ENCODE measurements around the gene UBAC2. TPM values are rescaled to one million over a fixed set of nuclear protein-coding genes. Genes with fewer than 3 reads are reported as not detected.

UBAC2 gene
- total RNA-seq, 2 experiments from 2014 or later, result 43.4 to 44.9 TPM

DNA sequence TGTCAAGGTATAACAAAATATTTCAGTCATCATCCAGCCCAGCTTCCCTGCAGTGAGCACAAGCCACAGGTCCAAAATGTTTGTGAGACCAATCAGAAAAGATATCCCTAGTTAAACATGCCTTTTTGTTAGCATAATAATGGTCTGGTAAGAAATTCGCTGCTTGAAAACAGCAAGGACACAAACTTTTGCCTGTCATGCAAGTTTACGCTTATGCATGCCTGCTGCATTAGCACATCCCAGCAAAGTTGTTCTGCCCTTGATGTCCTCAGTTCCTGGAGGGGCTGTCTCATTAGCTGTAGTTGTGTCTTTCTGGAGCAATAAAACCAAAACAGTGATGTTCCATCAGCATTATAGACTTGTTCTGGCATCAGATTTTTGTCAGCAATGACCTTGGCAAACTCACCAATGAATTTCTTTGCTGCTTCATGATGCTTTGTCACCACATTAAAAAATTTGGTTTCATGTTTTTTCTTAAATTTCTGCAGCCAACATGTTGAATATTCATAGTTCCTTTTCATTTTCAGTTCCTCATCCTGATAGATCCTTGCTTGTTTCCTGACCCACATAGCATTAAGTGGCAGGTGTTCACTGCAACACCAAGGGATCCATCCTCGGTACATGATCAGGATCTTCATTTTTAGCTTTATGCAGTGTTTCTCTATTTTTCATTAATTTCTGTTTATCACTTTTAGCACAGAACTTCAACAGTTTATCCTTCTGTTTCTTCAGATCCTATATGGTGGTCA lies 178.5 kb downstream of the UBAC2 start:
- peaks cover 84% of the 10 kb centered on the region for H3K4me1 Mint-ChIP-seq (ENCODE audit: low read depth)
- no peak overlapping the region for H3K27ac Mint-ChIP-seq
- H3K27me3 Mint-ChIP-seq (ENCODE audit: low read depth), result no peaks in the 10 kb centered on the region
- H3K4me3 Mint-ChIP-seq, result no peak overlapping the region
- H3K36me3 Mint-ChIP-seq (ENCODE audit: low read depth), result peaks cover 31% of the 10 kb centered on the region
- CTCF ChIA-PET, result interaction anchor here (0.6 to 16.7 kb wide), 3 partner anchors 30 to 94 kb away, joined by 3 to 288 read pairs (median 5); no protein-coding TSS in a partner anchor
- intact Hi-C loops (cut with micrococcal nuclease), result no loop called here
- H3K9me3 Mint-ChIP-seq, result no peaks in the 10 kb centered on the region
- no peak for DNase-seq

DNA sequence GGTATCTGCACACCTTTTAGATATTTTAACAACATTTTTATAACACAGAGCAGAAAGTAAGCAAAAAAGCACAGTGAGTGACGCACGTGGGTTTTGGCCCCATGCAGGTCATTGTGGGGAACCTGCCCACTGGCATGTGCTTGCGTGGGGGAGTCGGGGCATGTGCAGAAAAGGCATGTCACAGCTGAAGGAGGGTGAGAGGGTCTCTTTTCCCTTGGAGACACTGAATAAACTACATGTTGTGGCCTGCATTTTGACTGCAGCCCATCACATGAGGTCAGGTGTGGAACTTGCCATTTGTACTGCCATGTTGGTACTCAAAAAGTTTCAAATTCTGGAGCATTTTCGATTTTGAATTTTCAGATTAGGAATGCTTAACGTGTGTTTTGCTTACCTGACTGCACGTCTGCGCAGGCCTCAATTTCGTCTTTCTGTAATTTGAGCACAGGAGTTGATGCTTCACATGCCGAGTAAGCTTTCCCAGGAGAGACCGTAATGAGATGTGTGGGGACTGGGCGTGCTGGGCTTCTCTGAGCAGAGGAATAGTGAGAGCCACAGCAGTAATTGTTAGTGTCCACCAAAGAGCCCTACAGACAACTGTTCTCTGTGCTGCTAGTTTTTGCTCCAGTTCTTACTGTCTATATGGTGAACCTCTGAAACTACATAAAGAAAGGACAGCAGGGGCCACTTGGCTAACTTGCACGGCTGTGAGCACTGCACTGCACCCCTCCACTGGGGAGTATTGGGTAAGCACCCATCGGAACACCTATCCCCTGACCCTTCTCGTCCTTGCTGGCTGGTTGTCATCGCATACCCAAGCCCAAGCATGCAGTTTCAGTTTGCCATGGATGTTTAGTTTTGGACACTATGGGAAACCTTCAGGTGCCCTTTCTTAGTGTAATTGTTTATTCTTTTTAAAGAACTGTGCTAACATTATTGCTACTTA lies 179.5 kb downstream of the UBAC2 start:
- CTCF ChIA-PET, result interaction anchor here (0.6 to 16.7 kb wide), 9 partner anchors 8 to 169 kb away, joined by 3 to 288 read pairs (median 5); no protein-coding TSS in a partner anchor
- Mint-ChIP-seq H3K9me3 (no peaks in the 10 kb centered on the region), H3K4me1 (ENCODE audit: low read depth) (peaks cover 84% of the 10 kb centered on the region), H3K36me3 (ENCODE audit: low read depth) (peaks cover 24% of the 10 kb centered on the region), H3K4me3 (no peak overlapping the region), H3K27me3 (ENCODE audit: low read depth) (no peaks in the 10 kb centered on the region), H3K27ac (no peak overlapping the region)
- DNase-seq, result no peak
- intact Hi-C loops (cut with micrococcal nuclease), result loop anchor here (2.0 kb wide), 2 partner anchors 165 to 179 kb away; partner anchors contain the start of gene UBAC2

DNA sequence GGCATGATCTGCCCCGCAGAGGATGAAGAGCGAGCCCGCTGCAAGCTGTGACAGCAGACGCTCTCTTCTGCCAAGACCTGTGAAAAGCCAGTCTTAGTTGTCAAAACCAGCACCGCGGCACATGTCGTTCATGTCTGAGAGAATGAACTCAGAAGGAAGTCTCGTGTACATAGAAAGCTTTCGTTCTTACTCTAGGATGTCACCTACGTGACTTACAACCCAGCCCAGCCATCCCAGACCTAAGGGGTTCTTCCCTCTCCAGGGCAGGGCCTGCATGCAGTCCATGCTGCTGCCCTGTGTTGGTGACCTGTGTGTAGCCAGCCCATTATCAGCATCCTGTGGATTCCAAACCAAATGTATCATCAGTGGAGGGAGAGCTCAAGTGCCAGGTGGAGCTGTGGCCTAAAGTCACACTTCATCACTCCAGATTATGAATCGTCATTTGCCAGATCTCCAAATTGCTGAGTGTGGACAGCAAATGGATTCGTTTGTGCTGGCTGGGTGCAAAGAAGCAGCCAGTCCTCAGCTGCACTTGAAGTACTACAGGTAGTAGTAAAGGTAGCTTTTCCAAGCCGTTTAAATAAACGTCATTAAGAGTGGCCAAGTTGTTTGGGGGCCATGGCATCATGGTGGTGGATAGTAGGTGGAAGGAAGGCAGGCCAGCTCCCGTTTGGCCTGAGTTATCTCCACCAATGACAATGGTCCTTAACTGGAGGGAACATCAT lies 180.4 kb downstream of the UBAC2 start:
- DNase-seq, result peak; percentile 91
- CTCF ChIA-PET, result interaction anchor here (0.6 to 16.7 kb wide), 12 partner anchors 9 to 170 kb away, joined by 3 to 288 read pairs (median 4); no protein-coding TSS in a partner anchor
- H3K9me3 Mint-ChIP-seq, result no peaks in the 10 kb centered on the region
- peak overlapping the region; percentile 79 for H3K27ac Mint-ChIP-seq
- peaks cover 30% of the 10 kb centered on the region for H3K36me3 Mint-ChIP-seq (ENCODE audit: low read depth)
- no peaks in the 10 kb centered on the region for H3K27me3 Mint-ChIP-seq (ENCODE audit: low read depth)
- intact Hi-C loops (cut with micrococcal nuclease), result loop anchor here (1.0 to 2.0 kb wide), 9 partner anchors 9 to 180 kb away; partner anchors contain the start of gene UBAC2
- peaks cover 84% of the 10 kb centered on the region for H3K4me1 Mint-ChIP-seq (ENCODE audit: low read depth)
- no peak overlapping the region for H3K4me3 Mint-ChIP-seq

DNA sequence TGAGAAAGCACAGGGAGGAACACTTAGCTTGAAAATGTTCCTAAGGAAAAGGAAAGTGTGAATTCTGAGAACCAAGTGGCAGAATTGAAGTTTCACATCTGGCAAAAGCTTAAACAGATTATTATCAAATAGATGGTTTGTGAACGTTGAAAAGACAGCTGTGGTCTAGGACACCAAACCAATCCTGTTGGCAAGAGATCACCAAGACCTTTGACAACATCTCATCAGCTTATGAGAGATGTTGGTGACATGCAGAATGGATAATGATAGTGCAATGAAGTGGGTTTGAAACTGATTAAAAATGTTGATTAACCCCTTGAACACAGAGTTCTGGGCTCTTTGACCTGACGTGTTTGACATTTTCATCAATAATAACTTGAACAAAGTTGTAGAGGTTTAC lies 181.1 kb downstream of the UBAC2 start:
- CTCF ChIA-PET, result interaction anchor here (0.8 to 16.7 kb wide), 11 partner anchors 10 to 112 kb away, joined by 3 to 288 read pairs (median 5); no protein-coding TSS in a partner anchor
- intact Hi-C loops (cut with micrococcal nuclease), result loop anchor here (1.0 to 2.0 kb wide), 9 partner anchors 9 to 181 kb away; partner anchors contain the start of gene UBAC2
- Mint-ChIP-seq H3K27ac (peak overlapping the region; percentile 34), H3K4me1 (ENCODE audit: low read depth) (peaks cover 84% of the 10 kb centered on the region), H3K4me3 (no peak overlapping the region), H3K36me3 (ENCODE audit: low read depth) (peaks cover 31% of the 10 kb centered on the region), H3K27me3 (ENCODE audit: low read depth) (no peaks in the 10 kb centered on the region), H3K9me3 (no peaks in the 10 kb centered on the region)
- no peak for DNase-seq

DNA sequence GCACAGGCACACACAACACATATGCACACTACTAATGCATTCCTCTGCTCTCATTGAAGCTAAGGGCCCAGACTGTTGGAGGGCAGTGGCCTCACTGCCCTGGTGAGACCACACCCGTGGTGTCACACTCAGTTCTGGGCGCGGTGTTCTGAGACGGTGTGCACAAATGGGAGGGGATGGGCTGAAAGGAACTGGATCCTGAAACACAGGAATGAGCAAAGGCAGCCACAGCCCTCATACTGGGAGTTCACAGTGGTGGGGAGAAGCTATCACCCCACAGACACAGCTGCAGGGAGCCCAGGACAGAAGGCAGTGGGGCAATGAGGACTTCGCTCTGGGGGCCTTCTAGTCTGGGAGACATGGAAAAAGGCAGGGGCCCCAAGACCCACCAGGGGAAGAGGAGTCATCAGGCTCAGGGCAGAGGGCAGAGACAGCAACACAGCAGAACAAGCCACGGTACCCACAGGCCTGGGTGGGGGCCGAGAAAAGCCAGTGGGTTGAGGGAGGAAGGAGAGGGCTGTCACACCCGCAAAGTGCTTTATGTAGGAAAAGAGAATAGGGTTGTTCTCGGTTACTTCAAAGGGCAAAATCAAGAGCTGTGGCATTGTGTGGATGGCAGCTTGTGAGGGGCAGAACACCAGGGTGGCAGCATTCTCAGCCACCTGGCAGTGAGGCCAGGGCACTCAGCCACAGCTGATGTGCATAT lies 181.9 kb downstream of the UBAC2 start:
- H3K27ac Mint-ChIP-seq, result peak overlapping the region; percentile 55
- DNase-seq, result no peak
- intact Hi-C loops (cut with micrococcal nuclease), result no loop called here
- no peaks in the 10 kb centered on the region for H3K9me3 Mint-ChIP-seq
- H3K4me1 Mint-ChIP-seq (ENCODE audit: low read depth), result peaks cover 86% of the 10 kb centered on the region
- CTCF ChIA-PET, result interaction anchor here (0.8 to 16.7 kb wide), 10 partner anchors 10 to 113 kb away, joined by 3 to 288 read pairs (median 7); partner anchors contain the start of gene GPR183
- H3K36me3 Mint-ChIP-seq (ENCODE audit: low read depth), result peaks cover 32% of the 10 kb centered on the region
- no peak overlapping the region for H3K4me3 Mint-ChIP-seq
- H3K27me3 Mint-ChIP-seq (ENCODE audit: low read depth), result no peaks in the 10 kb centered on the region

DNA sequence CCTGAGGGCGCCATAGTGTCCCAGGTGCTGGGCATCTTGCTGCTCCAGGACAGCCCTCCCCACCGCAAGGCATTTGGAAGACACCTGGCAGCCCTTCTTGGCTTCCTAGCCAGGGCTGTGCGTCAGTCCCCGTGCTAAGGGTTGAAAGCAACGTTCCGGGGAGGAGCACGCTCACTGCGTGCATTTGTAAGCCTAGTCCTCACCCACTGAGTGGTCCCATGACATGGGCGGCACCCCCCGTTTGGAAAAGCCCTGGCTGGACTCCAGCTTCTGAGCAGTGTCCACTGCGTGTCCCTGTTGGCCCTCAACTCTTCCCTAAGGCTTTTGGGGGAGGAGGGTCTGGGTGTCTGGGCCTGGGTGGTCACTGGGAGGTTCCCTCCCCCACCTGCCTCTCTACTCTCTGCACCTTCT lies 182.9 kb downstream of the UBAC2 start:
- no peak for DNase-seq
- no peaks in the 10 kb centered on the region for H3K27me3 Mint-ChIP-seq (ENCODE audit: low read depth)
- H3K4me1 Mint-ChIP-seq (ENCODE audit: low read depth), result peaks cover 93% of the 10 kb centered on the region
- no peaks in the 10 kb centered on the region for H3K9me3 Mint-ChIP-seq
- no peak overlapping the region for H3K4me3 Mint-ChIP-seq
- peaks cover 28% of the 10 kb centered on the region for H3K36me3 Mint-ChIP-seq (ENCODE audit: low read depth)
- CTCF ChIA-PET, result interaction anchor here (0.8 to 16.7 kb wide), 6 partner anchors 17 to 114 kb away, joined by 3 to 288 read pairs (median 8); partner anchors contain the start of gene GPR183
- intact Hi-C loops (cut with micrococcal nuclease), result no loop called here
- peak overlapping the region; percentile 84 for H3K27ac Mint-ChIP-seq

DNA sequence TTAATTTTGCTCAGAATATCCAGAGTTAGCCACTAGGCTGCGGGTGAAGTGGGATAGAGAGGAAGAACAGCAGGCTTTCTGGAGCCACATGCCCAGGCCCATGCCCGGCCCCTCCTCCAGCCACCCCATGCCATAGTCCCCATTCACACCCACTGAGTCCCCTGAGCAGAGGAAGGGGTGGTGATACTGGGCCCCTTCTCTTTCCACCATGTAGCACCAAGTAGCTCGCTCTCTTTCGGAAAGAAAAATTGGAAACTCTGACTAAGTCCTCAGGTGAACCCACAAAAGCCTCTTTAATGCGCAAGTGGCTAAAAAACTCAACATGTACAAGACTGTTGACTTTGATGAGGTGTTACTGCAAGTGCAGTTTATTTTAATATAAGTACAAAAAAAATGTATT lies 183.3 kb downstream of the UBAC2 start:
- Mint-ChIP-seq H3K4me3 (no peak overlapping the region), H3K36me3 (ENCODE audit: low read depth) (peaks cover 28% of the 10 kb centered on the region), H3K27me3 (ENCODE audit: low read depth) (no peaks in the 10 kb centered on the region), H3K27ac (peak overlapping the region; percentile 84), H3K4me1 (ENCODE audit: low read depth) (peaks cover 95% of the 10 kb centered on the region), H3K9me3 (no peaks in the 10 kb centered on the region)
- CTCF ChIA-PET, result interaction anchor here (2.1 to 16.7 kb wide), 4 partner anchors 51 to 115 kb away, joined by 6 to 288 read pairs (median 92); partner anchors contain the start of gene GPR183
- DNase-seq, result no peak
- intact Hi-C loops (cut with micrococcal nuclease), result loop anchor here (1.0 kb wide), 1 partner anchor 70 kb away; no protein-coding TSS in a partner anchor

DNA sequence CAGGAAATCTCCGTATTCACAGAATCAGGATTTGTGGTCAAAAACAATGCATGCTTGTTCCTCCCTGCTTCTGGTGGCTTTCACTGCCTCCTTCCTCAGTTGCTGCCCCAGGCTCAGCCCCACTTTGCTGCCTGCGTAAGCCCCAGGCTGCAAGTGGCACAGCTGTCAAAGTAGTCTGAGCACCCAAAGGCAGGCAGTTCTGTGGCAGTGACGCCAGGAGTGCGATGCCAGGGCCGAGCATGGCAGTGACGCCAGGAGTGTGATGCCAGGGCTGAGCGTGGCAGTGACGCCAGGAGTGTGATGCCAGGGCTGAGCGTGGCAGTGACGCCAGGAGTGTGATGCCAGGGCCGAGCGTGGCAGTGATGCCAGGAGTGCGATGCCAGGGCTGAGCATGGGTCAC lies 183.8 kb downstream of the UBAC2 start:
- H3K27ac Mint-ChIP-seq, result peak overlapping the region; percentile 84
- CTCF ChIA-PET, result interaction anchor here (2.1 to 16.7 kb wide), 4 partner anchors 51 to 115 kb away, joined by 6 to 288 read pairs (median 92); partner anchors contain the start of gene GPR183
- H3K27me3 Mint-ChIP-seq (ENCODE audit: low read depth), result no peaks in the 10 kb centered on the region
- no peaks in the 10 kb centered on the region for H3K9me3 Mint-ChIP-seq
- intact Hi-C loops (cut with micrococcal nuclease), result loop anchor here (1.0 kb wide), 1 partner anchor 70 kb away; no protein-coding TSS in a partner anchor
- peaks cover 94% of the 10 kb centered on the region for H3K4me1 Mint-ChIP-seq (ENCODE audit: low read depth)
- peaks cover 24% of the 10 kb centered on the region for H3K36me3 Mint-ChIP-seq (ENCODE audit: low read depth)
- peak; percentile 65 for DNase-seq
- H3K4me3 Mint-ChIP-seq, result peak overlapping the region; percentile 12

DNA sequence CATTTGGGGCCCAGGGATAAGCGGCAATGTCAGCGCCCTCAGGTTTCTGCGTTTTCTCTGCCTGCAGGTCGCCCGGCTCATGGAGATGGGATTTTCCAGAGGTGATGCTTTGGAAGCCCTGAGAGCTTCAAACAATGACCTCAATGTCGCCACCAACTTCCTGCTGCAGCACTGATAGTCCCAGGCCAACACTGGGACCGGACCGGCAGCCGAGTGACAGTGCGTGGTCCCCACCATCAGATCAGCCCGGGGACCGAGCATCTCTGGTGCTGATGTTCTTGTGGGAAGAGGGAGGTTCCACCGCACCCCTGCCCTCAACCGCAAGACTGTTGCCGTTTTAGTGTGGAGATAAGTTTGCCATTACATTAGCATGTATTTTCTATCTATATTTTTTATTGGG lies 184.5 kb downstream of the UBAC2 start:
- intact Hi-C loops (cut with micrococcal nuclease), result no loop called here
- Mint-ChIP-seq H3K27ac (peak overlapping the region; percentile 84), H3K36me3 (ENCODE audit: low read depth) (peaks cover 21% of the 10 kb centered on the region), H3K4me1 (ENCODE audit: low read depth) (peaks cover 89% of the 10 kb centered on the region), H3K27me3 (ENCODE audit: low read depth) (no peaks in the 10 kb centered on the region), H3K4me3 (no peak overlapping the region), H3K9me3 (no peaks in the 10 kb centered on the region)
- CTCF ChIA-PET, result interaction anchor here (4.3 to 16.7 kb wide), 4 partner anchors 10 to 116 kb away, joined by 28 to 288 read pairs (median 114); no protein-coding TSS in a partner anchor
- DNase-seq, result no peak

DNA sequence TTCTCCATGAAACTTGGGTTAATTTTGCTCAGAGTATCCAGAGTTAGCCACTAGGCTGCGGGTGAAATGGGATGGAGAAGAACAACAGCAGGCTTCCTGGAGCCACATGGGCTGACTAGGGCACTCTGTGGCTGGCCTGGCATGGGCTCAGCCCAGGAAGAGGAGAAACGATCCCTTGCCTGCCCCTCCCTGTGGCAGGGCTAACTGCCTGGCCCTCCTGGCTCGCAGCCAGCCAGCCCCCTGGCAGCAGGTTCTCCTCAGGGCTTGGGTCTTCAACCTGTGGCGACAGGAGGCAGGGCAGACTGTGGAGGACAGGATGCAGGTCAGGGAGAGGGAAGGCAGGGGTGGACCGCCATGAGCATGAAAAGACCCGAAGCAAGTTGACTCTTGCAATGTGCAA lies 185.3 kb downstream of the UBAC2 start:
- H3K9me3 Mint-ChIP-seq, result no peaks in the 10 kb centered on the region
- H3K4me1 Mint-ChIP-seq (ENCODE audit: low read depth), result peaks cover 81% of the 10 kb centered on the region
- no peak for DNase-seq
- H3K27ac Mint-ChIP-seq, result no peak overlapping the region
- H3K36me3 Mint-ChIP-seq (ENCODE audit: low read depth), result peaks cover 21% of the 10 kb centered on the region
- intact Hi-C loops (cut with micrococcal nuclease), result no loop called here
- H3K27me3 Mint-ChIP-seq (ENCODE audit: low read depth), result no peaks in the 10 kb centered on the region
- CTCF ChIA-PET, result interaction anchor here (0.6 to 16.7 kb wide), 9 partner anchors 11 to 209 kb away, joined by 4 to 288 read pairs (median 28); no protein-coding TSS in a partner anchor
- no peak overlapping the region for H3K4me3 Mint-ChIP-seq
